Measurements from ENCODE around the gene CHRNB2. TPM values are rescaled to one million over a fixed set of nuclear protein-coding genes. Genes with fewer than 3 reads are reported as not detected.

CHRNB2 gene
- total RNA-seq, 2 experiments from 2014 or later: not detected

DNA sequence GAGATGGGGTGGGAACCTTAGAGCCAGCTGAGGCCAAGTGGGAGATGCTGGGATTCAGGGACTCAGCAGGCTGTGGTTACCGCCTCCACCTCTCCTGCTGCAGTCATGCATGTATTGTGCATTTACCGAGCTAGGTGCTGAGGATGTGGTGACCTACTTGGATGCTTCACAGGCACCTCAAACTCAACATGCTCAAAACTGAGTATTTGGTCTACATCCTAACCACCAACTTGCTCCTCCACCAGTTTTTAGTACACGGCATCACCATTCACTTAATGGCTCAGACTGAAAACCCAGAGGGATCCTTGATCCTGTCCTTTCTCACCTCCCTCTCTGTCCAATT lies 5.6 kb downstream of the CHRNB2 start:
- H3K4me1 Mint-ChIP-seq (ENCODE audit: low read depth): no peaks in the 10 kb centered on the region
- TF ChIP-seq, protein P1, sequence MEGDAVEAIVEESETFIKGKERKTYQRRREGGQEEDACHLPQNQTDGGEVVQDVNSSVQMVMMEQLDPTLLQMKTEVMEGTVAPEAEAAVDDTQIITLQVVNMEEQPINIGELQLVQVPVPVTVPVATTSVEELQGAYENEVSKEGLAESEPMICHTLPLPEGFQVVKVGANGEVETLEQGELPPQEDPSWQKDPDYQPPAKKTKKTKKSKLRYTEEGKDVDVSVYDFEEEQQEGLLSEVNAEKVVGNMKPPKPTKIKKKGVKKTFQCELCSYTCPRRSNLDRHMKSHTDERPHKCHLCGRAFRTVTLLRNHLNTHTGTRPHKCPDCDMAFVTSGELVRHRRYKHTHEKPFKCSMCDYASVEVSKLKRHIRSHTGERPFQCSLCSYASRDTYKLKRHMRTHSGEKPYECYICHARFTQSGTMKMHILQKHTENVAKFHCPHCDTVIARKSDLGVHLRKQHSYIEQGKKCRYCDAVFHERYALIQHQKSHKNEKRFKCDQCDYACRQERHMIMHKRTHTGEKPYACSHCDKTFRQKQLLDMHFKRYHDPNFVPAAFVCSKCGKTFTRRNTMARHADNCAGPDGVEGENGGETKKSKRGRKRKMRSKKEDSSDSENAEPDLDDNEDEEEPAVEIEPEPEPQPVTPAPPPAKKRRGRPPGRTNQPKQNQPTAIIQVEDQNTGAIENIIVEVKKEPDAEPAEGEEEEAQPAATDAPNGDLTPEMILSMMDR (IDR thresholded peaks at IDR 0.05): no peak
- H3K4me3 Mint-ChIP-seq: no peak overlapping the region
- ChIA-PET CTCF (no interaction called here), POLR2A (interaction anchor here (0.8 to 1.6 kb wide), 3 partner anchors 11 to 83 kb away, joined by 3 to 5 read pairs (median 3); no protein-coding TSS in a partner anchor)
- H3K27ac Mint-ChIP-seq: no peak overlapping the region
- H3K27me3 Mint-ChIP-seq: no peaks in the 10 kb centered on the region
- H3K9me3 Mint-ChIP-seq: no peaks in the 10 kb centered on the region
- intact Hi-C loops (cut with micrococcal nuclease): no loop called here
- DNase-seq: no peak
- no peak for ATAC-seq
- no peaks in the 10 kb centered on the region for H3K36me3 Mint-ChIP-seq (ENCODE audit: low read depth)

DNA sequence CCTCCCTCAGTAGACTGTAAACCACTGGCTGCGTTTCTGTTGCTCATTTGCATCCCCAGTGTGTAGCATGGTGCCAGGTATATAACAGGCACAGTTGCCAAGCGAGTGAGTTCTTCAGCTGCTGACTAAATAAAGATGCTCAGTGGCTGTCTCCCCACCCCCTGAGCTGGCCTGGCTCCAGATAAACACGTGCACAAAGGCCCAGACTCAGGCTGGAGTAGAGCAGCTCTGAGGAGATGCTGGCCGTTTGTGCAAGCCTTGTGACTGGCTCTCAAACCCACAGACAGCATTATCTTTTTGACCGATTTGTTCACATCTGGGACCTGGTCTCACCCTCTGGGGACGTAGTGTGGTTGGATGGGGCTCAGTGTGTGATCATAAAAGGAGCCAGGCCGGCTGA lies 7.1 kb downstream of the CHRNB2 start:
- H3K36me3 Mint-ChIP-seq (ENCODE audit: low read depth): no peaks in the 10 kb centered on the region
- H3K4me3 Mint-ChIP-seq: no peak overlapping the region
- no peaks in the 10 kb centered on the region for H3K9me3 Mint-ChIP-seq
- ATAC-seq: peak; percentile 28
- peak; percentile 27 for DNase-seq
- intact Hi-C loops (cut with micrococcal nuclease): no loop called here
- TF ChIP-seq, protein P1 (IDR thresholded peaks at IDR 0.05): no peak
- ChIA-PET POLR2A (interaction anchor here (1.0 to 1.4 kb wide), 4 partner anchors 15 to 29 kb away, joined by 3 to 6 read pairs (median 3); no protein-coding TSS in a partner anchor), CTCF (interaction anchor here (4.8 kb wide), 1 partner anchor 14 kb away, joined by 23 read pairs; no protein-coding TSS in a partner anchor)
- no peak overlapping the region for H3K27ac Mint-ChIP-seq
- no peaks in the 10 kb centered on the region for H3K27me3 Mint-ChIP-seq
- H3K4me1 Mint-ChIP-seq (ENCODE audit: low read depth): no peaks in the 10 kb centered on the region

DNA sequence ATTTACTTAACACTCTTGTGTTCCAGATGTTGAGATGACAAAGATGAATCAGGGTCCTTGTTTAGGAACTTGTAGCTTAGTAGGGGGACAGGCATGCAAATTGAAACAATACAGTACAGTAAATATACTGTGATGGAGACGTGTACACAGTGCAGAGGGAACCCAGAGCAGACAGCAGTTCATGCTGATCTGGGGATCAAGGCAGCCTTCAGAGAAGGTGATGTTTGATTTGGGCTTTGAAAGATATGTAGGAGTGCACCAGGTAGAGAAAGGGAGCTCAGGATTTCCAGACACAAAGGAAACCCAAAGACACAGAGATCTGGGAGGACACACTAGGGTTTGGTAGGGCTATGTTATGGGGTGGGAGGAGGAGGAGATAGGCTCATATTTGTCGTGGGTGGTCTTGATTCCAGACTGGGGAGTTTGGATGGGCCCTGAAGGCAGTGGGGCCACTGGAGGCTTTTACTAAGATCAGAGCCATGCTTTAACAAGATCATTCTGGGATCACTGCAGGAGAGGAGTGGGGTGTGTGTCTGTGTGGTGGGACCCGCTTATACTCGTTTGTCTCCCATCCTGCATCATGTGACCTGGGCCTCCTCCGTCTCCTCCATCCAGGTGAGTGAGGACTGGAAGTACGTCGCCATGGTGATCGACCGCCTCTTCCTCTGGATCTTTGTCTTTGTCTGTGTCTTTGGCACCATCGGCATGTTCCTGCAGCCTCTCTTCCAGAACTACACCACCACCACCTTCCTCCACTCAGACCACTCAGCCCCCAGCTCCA lies 7.8 kb downstream of the CHRNB2 start:
- ChIA-PET CTCF (interaction anchor here (4.8 kb wide), 1 partner anchor 15 kb away, joined by 23 read pairs; no protein-coding TSS in a partner anchor), POLR2A (interaction anchor here (1.1 to 1.8 kb wide), 4 partner anchors 16 to 29 kb away, joined by 3 to 6 read pairs (median 4); no protein-coding TSS in a partner anchor)
- ATAC-seq (peak; percentile 15), DNase-seq (no peak)
- H3K4me1 Mint-ChIP-seq (ENCODE audit: low read depth): no peaks in the 10 kb centered on the region
- H3K36me3 Mint-ChIP-seq (ENCODE audit: low read depth): no peaks in the 10 kb centered on the region
- no peak overlapping the region for H3K4me3 Mint-ChIP-seq
- no peak overlapping the region for H3K27ac Mint-ChIP-seq
- no peaks in the 10 kb centered on the region for H3K27me3 Mint-ChIP-seq
- TF ChIP-seq, protein P1 (IDR thresholded peaks at IDR 0.05): no peak
- intact Hi-C loops (cut with micrococcal nuclease): no loop called here
- H3K9me3 Mint-ChIP-seq: no peaks in the 10 kb centered on the region

DNA sequence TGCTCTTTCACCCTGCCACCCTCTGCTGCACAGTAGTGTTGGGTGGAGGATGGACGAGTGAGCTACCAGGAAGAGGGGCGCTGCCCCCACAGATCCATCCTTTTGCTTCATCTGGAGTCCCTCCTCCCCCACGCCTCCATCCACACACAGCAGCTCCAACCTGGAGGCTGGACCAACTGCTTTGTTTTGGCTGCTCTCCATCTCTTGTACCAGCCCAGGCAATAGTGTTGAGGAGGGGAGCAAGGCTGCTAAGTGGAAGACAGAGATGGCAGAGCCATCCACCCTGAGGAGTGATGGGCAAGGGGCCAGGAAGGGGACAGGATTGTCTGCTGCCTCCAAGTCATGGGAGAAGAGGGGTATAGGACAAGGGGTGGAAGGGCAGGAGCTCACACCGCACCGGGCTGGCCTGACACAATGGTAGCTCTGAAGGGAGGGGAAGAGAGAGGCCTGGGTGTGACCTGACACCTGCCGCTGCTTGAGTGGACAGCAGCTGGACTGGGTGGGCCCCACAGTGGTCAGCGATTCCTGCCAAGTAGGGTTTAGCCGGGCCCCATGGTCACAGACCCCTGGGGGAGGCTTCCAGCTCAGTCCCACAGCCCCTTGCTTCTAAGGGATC lies 8.5 kb downstream of the CHRNB2 start:
- ChIA-PET CTCF (interaction anchor here (1.2 to 4.8 kb wide), 3 partner anchors 16 to 96 kb away, joined by 3 to 23 read pairs (median 8); no protein-coding TSS in a partner anchor), POLR2A (interaction anchor here (1.1 to 2.0 kb wide), 5 partner anchors 14 to 28 kb away, joined by 3 to 6 read pairs (median 4); no protein-coding TSS in a partner anchor)
- ATAC-seq (no peak), DNase-seq (no peak)
- no peaks in the 10 kb centered on the region for H3K27me3 Mint-ChIP-seq
- H3K4me3 Mint-ChIP-seq: no peak overlapping the region
- no peaks in the 10 kb centered on the region for H3K4me1 Mint-ChIP-seq (ENCODE audit: low read depth)
- no peaks in the 10 kb centered on the region for H3K9me3 Mint-ChIP-seq
- peaks cover 3% of the 10 kb centered on the region for H3K36me3 Mint-ChIP-seq (ENCODE audit: low read depth)
- TF ChIP-seq, protein P1 (IDR thresholded peaks at IDR 0.05): no peak
- intact Hi-C loops (cut with micrococcal nuclease): no loop called here
- H3K27ac Mint-ChIP-seq: no peak overlapping the region

Data from activated CD8-positive, alpha-beta T cell treated with anti-CD3 and anti-CD28 coated beads for 36 hours (primary cell).